GM18526 (cell line): ENCODE measurements around the gene KCTD2.

ENCODE experiments used
- POLR2A ChIP-seq: IDR thresholded peaks from 3 replicates; pipeline ENCODE4 v1.6.1; 2011; ENCODE audit not compliant: insufficient read length; ENCODE audit errors: extremely low read depth

The KCTD2 gene

DNA sequence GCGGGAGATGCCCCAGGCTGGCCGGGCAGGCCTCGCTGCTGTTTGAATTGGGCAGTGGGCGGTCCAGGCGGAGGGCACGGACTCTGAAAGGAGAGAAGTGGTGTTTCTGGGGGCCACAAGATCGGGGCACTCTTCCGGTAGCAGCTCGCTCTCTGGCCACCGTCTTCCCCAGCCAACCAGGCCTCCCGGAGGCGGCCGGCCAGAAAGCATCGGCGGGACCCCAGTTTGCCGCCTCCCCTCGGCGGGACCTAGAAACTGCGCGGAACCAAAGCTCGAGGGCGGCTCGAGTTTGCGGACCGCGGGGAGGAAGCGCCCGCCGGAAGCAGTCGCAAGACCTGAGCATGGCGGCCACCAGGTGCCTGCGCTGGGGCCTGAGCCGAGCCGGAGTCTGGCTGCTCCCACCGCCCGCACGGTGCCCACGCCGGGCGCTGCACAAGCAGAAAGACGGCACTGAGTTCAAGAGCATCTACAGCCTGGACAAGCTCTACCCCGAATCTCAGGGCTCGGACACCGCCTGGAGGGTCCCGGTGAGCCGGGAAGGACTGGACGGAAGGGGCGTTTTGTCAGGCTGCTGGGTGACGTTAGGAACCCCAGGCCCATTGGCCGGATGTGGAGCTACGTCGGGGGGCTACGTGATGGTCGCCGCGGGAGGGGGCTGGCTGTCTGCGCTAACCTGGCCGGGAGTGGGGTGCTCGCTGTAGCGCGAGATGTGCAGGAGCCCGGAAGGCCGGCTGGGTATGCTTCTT lies 34.5 kb upstream of the KCTD2 start, which contains the start of gene MRPL58:
Gene MRPL58, plus strand, starts transcription at position 325 of the 746 bp plus-strand sequence. Its CDS starts 17 bp downstream, at position 342.
- peak; percentile 86 for TF ChIP-seq POLR2A

DNA sequence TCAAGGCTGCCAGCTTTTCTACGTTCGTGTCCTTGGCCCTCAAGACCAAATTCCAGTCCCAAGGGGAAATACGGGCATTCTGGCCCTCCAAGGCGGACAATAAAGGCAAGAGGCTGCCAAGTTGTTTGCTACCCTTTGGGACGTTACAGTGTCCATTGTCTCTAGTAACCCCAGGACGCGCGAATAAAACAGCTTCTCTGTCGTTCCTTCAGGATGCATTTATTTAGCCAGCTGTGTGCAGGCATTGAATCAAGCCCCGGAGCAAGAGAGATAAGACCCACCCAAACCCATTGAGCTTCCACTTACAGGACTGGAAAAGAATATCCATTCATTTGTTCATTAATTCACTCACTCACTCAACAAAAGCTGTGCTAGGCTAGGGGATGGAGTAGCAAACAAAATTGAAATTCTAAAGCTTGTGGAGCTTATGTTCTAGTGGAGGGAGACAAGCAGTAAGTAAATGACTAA lies 33.9 kb upstream of the KCTD2 start:
- TF ChIP-seq POLR2A = no peak

DNA sequence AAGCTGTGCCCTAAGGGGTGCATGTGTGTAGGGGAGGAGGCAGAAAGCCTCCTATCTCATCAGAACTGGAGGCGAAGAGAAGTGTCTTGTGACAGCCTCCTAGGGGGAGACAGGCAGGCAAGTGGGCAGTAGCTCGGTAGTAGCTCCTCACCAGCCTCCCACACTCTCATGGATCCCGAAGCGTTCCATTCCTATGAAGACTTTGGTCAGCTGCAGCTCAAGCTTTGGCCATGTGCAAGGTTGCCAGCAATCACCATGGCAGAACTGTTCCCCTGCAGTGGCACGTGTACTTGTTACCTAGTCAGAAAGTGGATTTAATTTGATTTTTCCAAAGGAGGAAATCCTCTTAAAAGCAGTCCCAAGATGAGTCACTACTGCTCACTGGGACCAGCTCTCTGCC lies 27.9 kb upstream of the KCTD2 start:
- TF ChIP-seq POLR2A = no peak

DNA sequence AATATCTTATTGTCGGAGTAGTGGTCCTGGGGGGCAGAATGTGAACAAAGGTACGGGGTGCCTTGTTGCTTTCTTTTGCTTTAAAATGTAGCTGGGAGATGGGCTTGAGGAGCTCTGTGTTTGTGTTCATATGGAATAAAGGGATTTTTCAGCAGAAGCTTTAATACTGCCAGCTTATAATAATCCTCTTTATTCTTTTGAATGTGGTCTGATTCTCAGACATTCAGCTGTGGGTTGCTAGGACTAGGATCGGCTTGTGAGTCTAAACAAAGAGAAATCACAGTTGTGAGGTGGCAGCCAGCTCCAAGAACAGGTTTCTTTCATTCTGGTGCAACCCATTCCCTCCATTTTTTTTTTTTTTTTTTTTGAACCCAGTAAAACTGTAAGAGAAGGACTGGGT lies 27.3 kb upstream of the KCTD2 start:
- no peak for TF ChIP-seq POLR2A

DNA sequence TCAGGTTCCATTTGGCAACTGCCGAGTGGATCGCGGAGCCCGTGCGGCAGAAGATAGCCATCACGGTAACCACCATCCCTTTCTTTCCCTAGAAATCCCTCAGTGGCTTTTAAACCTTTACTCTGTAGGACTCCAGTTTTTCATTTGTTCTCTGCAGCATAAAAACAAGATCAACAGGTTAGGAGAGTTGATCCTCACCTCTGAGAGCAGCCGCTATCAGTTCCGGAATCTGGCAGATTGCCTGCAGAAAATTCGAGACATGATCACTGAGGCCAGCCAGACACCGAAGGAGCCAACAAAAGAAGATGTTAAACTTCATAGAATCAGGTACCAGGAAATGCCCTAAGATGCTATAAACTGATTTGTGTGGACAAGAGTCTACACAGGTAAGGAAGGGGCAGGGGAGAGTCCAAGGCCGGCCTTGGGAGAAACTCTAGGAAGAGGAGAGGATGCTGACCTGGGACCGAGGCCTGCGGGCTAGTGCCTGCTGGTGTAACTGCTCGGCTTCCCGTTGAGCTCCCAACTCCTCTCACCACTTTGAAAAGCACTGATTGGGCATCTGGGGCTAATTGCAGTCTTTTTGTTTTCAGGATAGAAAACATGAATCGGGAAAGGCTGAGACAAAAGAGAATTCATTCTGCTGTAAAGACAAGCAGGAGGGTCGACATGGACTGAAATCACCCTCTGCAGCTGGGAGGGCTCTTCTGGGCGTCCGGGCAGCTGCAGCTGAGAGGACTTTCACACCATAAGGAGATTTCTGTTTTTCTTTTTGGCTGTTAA lies 26.5 kb upstream of the KCTD2 start:
- TF ChIP-seq POLR2A = no peak

DNA sequence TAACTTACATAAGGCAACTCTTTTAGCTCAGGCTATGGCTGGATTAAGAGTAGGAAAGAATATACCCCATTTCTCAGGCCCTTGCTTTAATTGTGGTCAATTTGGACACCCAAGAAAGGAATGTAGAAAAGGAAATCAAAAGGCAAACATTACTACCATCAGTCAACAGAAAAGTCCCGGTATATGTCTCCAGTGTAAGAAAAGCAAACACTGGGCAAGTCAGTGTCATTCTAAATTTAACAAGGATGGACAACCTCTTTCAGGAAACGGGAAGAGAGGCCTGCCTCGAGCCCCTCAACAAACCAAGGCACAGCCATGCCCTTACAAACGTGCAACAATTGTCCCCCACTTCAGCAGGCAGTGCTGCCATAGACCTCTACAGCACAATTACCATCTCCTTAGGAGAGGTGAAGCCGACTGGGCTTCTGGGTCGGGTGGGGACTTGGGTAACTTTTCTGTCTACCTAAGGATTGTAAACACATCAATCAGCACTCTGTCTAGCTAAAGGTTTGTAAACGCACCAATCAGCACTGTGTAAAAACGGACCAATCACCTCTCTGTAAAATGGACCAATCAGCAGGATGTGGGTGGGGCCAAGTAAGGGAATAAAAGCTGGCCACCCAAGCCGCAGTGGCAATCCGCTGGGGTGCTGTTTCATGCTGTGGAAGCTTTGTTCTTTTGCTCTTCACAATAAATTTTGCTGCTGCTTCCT lies 22.2 kb upstream of the KCTD2 start:
- no peak for TF ChIP-seq POLR2A

DNA sequence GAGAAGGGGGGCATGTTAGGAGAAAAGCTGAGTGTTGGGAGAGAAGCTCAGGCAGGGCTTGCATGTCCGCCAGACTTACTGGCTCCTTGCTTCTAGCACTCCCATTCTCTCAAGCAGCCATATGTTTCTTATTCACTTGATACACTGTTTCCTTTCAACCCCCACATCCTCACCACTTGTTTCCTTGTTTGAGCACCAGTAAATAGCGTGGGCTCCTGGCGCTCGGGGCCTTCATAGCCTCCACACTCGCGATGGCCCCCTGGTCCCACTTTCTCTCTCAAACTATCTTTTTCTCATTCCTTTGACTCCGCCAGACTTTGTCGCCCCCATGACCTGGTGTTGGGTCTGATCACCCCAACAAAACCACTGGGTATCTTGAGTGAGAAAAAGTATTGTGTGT lies 16.9 kb upstream of the KCTD2 start:
- TF ChIP-seq POLR2A = no peak

DNA sequence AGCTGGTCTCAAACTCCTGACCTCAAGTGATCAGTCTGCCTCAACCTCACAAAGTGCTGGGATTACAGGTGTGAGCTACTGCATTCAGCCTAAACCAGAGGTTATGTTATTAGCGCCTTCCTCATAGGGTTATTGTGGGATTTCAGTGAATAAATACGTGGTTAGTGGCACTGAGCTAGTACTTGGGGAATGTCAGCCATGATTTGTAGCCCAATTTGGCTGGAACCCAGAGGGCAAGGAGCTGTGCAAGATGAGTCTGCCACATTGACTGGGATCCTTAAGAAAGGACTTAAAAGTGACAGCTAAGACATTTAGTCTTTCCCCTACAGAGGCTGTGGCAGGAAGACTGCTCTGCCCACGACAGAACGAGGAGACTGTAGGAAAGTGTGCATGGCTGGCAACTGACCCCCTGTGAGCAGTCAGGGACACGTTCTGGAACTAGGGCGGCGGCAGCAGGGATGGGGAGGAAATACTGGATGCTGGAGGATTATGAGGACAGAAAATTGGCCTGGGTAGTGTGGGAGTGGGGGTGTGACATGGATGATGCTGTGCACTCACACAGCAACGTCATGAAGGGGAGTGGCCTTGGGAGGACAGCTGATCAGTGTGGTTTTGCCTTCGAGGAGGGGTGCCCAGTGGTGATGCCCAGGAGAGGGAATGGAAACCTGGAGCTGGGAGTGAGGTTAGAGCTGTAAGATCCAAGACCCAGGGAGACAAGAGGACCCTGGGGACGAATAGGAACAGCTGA lies 14.9 kb upstream of the KCTD2 start:
- TF ChIP-seq POLR2A = no peak

DNA sequence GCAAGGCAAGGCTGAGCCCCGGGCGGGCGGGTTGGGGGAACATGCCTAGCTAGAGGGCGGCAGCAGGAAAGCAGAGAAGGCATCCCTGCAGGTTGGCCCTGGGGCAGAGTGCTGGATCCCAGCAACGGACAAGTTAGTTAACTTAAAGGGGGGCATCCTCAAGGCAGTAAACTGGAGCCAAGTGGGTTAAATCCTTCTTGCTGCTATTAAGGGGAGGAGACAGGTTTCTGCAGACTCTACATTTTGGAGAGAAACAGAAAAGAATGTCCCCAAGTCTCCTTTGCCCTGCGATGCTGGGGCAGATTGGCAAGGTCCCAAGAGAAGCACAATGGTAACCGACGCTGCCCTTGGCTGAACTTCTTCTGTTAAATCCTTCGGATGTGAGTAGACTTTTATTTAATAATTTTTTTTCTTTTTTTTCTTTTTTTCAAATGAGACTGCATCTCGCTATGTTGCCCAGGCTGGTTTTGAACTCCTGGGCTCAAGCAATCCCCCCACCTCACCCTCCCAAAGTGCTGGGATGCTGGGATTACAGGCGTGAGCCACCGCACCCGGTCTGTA lies 14.2 kb upstream of the KCTD2 start:
- TF ChIP-seq POLR2A = no peak

DNA sequence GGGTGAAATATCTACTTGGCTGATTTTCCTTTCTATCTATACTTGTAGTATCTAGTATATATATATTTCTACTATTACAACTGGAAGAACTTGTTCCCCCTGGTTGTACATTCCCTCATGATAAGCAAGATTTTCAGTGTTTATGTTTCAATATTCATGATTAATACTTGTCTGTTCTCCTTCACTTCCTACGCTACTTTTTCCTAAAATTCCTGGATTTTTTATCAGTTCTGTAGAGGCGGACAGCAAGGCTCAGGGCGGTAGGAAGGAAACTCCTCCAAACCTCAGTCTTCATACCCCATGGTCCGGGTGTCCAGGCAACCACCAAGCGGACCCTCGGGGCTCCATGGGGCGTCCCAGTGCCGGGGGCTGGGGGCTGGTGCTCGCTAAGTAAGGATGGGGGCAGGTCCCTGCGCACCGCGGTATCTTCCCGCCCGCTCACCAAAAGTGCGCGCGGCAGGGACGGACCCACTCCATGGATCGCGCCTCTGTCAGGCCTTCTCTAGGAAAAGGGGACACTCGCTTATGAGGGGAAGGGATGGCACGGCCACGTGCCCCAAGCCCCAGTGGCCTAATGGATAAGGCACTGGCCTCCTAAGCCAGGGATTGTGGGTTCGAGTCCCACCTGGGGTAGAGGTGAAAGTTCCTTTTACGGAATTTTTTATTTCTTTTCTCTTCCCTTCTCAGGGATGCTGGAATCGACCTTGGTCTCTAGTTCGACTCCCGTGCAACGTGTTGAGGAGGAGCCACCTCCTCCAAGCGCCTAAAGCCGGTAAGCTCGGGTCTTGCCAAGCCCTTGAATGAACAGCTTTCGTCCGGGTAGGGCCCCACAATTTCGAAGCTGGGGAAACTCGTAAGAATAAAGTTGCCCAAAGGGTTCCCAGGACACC lies 13.4 kb upstream of the KCTD2 start:
- TF ChIP-seq POLR2A = no peak

DNA sequence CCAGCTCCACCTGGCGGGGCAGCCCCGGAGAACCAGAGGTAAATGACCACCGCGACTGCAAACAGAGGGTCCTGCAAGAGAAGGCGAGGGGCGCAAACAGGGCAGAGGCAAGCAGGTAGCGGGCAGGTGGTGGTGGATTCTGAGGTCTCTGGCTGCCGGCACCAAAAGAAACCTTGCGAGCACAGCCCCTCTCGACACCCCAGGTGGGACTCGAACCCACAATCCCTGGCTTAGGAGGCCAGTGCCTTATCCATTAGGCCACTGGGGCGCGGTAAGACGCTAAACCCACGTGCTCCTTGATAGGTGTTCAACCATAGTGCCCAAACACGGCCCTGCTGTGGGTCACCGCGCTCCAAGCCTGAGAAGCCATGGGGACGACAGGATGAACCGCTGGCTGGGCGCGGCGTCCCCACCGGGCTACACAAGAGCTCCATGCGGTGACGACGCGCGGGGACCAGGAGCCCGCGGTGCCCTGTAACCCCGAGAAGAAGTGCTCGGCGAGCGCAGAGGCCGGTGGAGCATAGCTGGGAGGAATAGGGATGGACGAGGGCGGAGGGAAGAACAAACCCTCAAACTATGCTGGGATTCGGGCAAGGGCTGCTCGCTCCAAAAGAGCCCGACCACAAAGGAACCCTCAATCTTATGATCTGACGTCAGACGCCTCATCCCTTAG lies 12.7 kb upstream of the KCTD2 start:
- TF ChIP-seq POLR2A = no peak

DNA sequence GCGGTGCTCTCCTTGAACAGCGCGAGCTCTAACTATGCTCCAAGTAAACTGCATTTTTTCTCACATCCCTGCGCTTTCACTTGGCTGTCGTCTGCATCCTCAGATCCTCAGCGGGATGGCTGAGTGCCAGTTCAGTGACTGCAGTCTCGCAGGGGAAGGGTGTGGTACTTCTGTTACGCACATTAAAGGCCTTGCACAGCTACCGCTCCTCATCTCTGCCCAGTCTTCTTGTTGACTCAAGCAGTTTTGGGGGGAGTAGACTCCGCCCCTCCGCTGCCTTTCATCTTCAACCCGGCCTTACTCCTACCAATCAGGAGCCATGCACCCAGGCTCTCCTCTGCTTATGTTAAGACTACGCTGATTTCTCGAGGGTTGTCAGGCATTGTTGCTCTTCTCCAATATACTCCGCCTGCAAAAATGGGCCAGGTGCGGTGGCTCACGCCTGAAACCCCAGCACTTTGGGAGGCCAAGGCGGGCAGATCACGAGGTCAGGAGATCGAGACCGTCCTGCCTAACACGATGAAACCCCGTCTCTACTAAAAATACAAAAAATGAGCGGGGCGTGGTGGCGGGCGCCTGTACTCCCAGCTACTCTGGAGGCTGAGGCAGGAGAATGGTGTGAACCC lies 10.3 kb upstream of the KCTD2 start:
- no peak for TF ChIP-seq POLR2A

DNA sequence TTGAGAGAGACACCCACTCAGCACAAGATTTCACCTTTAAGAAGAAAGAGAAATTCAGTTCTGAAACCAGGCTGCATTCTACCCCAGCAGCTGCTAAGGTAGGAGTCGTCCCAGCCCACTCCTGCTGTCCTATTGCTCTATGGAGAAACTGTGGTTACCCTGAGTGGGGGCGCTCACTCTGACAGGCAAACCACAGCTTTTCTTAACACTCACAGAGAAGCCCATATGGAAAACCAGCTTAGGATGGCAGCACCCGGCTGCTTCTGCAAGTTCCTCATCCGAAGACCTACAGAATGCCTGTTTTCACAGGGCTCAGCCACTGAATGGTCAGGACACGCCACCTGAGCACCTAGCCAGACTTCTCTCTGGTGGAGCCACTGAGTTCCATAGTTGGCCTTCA lies 7.8 kb upstream of the KCTD2 start:
- no peak for TF ChIP-seq POLR2A
